HG02763 (cell line): ENCODE data around the gene REN.

Experiments
- ATAC-seq: cut with Tn5 transposase; IDR thresholded peaks from one replicate; pipeline ENCODE4 v1.9.1; 2021; ENCODE audit warnings: mild to moderate bottlenecking, moderate library complexity; ENCODE audit not compliant: unreplicated experiment

REN gene

DNA sequence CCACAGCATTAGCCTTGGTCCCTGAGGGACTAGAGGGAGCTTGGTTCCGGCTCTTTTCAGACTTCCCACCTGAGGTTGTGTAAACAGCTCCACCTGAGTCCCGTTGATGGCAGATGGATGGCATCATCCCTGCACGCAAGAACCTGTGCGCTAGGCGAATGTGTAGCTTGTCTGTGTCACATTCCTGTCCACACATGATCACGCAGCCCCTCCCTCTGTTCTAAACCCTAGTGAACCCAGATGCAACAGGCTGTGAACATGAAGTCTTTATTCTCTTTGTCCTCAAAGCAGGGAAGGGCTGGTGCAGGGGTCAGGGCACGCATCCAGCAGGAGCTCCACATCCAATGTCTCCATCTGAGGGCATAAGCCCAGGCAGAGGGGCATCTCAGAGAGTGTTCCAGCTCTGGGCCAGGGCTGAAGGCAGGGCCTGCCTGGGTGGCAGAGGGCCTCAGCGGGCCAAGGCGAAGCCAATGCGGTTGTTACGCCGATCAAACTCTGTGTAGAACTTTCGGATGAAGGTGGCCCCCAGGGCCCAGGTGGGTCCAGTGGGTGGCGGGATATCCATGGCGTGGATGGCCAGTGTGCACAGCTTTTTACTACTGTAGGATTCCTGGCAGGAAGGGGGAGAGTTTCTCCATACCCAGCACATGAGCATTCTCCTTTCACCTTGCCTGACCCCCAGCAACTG is 11.4 kb downstream of the REN start:
- ATAC-seq: no peak

DNA sequence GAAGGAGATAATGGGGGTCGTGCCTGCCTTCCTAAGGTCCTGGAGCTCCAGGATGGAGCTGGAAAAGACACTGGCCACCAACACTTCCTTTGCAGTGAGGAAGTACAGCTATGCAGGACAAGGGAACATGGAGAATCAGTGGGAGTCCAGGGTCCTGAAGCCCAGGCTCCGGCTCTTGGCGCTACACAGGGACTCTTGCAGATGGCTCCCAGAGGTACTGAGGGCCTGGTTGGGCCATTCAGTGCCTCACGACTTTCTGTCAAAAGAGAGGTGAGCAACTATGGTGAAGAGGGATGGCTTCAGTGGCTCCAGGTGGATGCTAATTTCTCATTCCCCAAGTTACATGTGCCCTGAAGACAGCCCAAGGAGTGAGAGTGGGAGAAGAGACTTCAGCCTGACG is 12.5 kb downstream of the REN start:
- ATAC-seq: no peak

DNA sequence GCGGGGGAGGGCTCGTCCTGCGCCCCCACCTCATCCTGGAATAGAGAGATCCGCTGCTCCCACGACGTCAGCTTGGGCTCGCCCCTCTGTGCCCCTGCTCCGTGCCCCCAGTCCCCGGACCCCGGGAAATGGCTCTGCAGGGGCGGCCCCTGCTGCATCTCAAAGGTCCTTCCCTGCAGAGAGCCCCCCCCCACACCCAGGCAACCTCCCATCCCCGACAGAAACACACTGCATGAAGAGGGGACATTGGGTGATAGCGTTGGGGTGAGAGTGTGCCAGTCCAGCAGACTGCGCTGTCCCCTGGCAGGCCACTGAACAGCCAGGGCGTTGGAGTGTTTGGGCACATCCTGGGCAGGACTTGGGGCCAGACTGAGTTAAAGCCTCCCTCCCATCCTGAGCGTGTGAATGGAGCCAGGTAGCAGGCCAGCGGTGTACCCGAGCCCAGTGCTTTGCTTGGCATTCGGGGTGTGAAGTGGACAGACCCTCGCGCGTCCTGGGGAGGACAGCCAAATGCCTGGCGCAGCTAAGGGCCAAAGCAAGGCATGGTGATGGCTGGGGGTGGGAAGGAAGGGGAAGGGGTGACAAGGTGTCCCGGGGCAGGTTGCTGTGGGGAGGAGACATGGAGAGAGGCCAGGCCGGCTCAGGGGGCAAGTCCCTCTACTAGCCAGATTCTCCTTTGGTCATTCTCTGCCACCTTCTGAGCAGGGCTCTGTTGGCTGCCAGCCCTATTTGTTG is 13.7 kb downstream of the REN start:
- ATAC-seq: no peak

DNA sequence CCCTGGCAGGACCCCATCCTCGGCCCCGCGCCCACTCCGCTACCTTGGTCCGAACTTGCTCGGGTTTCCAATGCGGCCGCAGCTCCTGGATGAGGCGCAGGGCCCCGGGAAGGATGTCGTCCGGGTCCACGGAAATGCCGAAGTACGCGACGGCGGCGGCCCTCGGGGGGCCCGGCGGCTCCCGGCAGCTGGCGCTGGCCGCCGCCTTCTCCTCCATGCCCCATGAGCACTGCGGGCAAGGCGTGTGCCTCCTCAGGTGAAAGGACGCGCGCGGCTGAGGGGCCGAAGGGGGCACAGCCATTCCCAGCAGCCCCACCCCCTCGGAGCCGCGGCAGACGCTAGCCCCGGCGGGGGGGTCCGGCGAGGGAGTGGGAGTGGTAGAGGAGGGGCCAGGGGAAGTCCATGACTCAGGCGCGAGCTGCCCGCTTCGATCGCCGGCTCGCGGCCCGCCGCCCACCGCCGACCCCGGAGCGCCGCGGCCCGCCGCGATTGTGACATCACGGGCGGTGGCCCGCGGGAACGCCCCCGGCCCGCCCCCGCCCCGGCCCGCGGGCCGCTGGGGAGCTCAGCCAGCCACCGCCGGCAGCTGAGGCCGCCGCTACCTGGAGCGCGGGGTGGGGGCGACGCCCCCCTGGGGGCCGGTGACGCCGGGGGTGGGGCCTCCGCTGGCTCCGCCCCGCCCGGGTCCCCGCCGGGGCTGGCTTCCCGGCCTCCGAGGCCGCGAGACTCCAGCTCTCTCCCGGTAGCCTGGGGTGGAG is 14.4 kb downstream of the REN start, which contains the start of gene ETNK2:
ETNK2 (minus strand) TSS at position 493 of the 758 bp plus-strand sequence; CDS start at position 301, 192 bp downstream.
- no peak for ATAC-seq

DNA sequence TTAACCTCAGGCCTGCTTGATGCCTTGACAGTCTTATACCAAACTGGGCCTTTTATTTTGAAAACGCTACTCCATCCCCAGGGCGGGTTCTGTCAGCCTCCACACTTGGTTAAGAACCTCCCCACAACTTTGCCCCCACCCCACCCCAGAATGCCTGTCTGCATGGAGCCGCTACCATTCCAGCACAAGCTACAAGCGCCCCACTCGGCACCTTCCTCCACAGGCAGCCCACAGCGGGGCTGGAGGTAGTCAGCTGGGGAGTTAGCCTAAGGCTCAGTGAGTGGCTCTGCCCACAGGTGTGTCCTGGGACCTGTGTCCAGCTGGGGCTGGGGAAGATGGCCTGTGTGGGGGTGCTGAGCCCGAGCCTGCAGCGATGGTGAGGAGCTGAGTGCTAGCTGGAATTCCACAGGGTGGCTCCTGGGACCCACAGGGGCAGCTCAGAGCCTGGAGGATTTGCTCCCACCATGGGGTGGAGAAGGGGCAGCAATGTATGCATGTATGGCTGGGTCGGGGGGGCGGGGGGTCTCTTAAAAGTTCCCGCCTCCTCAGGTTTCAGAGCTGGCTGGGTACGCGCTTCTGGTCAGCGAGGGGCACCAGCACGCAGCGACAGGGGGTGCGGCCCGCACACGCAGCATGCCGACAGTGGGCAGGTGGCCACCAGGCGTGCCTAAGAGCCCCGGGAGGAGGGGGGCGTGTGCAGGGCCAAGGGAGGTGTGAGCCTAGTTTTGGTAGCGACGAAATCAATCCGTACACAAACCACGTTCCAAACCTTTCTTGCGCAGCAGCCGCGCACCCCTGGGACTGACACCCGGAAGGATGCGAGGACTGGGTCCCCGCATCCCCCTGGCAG is 15.2 kb downstream of the REN start:
- no peak for ATAC-seq

DNA sequence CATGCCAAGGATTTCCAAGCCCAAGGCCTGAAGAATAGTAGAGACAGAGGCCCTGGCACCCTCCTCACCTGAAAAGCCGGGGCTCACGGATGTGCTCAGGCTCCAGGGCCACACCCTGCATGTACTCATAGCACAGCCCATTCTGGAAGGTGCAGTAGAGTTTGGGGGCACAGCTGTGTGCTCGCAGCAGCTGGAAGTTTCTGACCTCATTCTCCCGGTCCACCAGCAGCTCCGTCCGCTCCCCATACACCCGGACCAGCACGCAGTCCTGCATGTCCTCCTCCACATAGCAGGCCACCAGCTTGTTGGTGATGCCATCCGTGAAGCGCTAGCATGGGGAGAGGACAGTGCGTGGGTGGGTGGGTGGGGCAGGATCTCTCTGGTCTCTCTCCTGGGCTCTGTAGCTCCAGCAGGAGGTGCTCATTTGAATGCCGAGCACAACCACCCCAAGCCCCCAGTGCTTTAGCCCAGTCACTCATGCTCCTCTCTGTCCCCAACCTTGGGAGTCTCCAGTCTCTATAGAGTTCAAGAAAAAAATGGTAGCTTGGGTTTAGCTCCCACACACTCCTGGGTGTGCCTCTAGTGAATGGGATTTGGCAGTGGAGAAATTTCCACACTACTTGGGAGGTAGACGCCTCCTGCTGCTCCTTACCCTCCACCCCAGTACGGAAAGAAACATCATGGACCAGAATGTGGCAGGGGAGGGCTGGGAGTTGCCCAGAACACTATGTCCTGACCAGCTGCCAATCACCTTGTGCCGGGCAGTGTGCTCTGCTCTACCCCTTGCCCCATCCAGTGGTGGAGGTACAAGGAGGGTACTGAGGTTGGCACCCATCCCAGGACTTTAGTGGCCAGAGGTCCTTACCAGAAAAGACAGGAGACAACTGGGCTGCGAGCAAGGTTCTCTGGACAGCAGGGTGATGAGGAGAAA is 16.2 kb downstream of the REN start:
- no peak for ATAC-seq

DNA sequence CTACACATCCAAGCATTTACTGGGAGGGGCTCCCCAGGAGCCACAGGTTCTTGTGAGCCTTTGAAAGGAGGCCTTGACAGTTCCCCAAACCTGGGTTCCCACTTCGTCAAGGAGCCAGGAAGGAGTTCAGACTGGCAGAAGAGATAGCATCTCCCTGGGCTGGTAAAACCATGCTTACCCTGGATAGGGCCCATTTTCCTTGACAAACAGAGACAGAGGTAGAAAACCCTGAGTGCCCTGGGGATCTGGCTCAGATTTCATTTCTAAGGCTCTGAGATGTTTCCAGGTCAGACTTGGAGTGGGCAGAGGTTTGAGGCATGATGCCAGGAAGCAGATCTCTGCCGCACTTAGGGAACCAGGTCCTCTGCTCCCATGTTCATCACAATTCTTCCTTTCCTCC is 17.0 kb downstream of the REN start:
- ATAC-seq: no peak

DNA sequence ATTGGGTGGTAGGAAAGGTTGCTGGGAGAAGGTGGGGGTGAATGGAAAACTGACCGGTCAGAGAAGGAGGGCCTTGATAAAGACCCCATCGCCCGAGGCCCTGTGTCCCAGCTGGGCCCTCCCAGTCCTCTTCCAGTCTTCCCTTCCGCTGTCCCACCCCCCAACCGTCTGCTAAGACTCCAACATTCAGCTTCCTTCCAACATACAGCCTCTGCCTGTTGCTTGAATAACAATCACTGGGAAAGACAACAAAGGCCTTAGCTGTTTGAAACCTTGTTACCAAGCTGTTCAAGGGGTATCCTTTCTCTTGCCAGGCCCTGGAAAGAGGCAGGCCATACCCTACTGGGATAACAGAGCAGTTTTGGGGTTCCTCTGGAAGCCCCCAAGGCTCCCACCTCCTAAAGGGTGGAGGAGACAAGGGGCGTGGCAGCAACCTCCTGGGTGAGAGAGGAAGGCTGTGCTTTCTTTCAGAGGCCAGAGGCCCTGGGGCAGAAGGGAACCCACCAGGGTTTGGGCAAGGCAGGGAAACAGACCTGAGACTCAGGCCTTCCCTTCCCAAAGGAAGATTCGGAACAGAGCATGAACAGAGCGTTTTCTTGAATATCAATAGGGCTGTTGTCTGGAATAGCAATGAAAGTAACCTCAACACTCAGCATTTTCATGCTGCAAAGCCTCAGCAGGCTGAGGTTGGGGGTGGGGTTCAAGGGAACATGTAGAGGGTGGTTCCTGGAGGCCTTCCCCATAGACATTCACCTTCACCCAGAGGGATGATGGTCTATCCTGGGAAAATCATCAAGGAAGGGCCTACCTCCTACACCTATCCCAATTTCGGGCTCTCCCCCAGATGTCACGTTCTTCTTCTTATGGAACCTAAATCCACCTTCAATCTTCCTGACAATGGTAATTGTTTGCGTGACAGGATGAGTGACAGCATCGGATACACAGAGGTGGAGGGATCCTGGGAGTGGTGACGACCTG is 18.4 kb downstream of the REN start:
- ATAC-seq: no peak

DNA sequence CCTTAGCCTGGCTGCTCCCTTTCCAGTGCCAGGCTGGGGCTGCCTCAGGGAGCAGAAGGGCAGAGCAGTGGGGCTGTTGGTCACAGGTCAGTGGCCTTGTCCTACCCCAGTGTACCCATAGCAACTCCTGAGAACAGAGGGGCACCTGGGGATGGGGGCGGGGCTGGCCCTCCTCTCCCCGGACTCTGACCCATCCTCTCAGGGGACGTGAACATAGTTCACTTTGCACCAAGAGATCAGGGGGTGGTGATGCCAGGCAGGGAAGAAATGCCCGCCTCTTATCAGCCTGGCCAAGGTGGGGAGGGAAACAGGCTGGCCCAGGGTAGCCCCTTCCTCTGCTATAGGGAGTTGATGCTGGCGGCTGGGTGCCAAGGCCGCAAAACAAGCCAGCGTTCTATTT is 19.2 kb downstream of the REN start:
- ATAC-seq: no peak

DNA sequence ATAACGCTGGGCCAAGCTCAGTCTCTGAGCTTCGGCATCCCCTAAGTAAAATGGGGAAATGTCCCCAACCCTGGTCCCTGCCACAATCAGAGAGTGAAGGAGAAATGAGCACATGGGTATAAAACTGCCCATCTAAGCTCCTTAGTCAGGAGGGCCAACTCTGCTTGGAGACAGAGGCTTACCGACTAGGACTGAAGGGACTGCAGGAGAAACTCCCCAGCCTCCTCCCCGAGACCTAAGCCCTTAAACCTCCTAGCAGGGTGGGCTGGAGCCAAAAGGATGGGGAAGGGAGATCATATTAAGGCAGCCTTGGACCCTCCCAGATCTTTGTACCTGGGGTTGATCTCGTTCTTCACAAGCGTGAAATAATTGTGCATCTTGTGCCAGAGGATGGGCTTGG is 19.8 kb downstream of the REN start:
- ATAC-seq: no peak

DNA sequence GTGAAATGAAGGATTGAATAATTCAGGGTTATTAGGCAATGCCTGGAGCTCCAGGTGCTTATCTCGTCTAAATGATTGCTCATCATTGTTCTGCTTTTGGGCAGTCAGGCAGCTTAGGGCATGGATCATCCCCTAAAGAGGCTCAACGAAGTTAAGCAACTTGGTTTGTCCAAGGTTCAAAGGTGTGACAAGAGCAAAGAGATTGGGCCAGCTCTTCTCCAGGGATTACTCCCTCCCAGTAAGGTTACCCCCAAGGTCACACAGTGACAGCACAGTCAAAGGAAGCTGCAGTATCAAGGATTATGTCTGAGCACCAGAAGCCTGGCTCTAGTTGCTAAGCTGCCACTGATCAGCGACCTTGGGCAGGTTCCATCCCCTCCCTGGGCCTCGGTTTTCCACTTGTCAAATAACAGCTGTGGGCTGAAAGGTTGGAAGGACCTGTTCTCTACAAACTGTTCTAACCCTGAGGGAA is 21.1 kb downstream of the REN start:
- no peak for ATAC-seq

DNA sequence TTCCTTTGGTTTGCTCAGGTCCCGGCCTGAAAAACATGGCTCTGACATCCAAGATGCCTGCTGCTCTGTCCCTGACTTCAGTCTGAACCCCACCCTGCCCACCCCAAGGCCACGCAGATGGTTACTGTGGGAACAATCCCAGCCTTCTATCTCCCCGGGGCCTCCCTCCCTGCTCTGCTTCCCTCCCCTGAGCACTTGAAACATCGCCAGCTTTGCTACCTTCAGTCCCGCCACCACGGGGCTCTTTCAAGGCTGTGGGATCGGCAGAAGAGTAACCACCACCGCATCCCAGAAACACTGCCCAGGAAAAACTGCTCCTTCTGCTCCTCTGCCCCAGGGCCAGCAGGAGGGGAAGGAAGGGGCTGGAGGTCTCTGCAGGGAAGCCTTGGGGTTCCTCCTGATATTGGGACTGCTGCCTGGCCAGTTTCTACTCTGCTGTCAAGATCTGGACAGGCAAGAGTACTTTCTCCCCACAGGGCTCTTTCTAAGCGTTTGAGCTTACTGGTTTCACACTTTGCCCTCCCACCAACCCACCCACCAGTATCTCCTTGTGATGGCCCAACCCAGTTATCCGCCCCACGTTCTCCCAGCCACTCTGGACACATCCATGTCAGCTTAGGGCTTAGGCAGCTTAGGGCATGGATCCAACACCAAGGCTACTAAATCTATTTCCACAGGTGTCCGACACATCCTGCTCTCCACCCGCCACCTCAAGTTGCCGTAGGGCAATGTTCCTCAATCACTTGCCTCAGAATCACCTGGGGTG is 22.7 kb downstream of the REN start:
- no peak for ATAC-seq

DNA sequence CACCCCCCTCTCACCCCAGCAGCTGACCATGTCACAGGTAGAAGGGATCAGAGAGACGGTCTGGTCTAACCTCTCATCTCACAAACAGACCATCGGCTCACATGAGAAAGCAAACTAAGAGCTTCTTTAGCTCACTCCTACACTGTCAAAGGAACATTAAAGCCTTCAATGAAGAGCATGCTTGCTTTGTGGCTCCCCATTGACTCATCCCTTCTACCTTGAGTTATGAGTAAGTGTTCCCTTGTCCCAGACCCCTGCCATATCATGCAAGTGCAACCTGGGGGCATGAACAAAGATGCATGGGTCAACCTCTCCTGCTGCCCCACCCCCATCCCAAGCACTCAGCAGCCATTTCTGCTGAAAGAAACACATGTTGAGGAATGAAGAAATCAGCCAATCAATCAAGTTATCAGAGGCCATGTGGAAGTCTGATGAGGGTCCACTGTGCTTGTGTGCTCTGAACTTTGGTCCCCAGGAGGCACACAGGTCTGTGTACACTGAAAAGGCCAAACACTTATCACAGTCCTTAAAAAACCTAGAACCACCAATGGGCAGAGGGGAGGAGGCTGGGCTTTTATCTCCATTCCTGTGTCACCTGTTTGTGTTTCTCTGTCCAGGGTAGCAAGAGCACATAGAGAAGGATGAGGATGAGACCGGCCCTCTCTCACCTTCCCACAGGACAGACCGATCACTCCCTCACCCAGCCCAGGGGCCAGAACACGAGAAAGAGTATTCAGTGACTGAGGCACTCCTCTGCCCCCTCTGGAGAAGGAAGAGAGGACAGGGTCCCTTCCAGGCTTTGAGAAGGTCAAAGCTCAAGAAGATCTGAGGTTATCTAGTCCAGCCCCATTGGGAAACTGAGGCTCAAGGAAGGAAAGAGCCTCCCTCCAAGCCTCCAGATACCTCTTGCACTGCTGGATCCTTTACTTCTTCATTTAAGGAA is 23.8 kb downstream of the REN start:
- ATAC-seq: no peak

DNA sequence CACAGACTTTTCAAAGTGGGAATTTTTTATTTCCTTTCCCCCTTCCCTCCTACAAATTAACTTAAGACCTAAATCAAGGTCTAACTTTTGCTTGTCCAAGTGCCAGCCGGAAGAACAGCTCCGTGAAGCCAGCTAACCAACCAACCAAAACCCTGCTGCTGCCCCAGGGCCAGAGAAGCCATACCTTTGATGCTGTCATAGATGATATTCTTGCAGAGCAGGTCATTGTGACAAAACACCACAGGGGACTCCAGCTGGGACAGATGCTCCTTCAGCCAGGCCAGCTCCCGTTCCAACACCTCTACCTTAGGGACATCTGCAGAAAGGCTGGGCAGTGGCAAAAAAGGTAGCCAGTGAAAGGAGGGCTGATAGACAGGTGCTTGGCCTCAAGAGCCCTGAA is 25.0 kb downstream of the REN start:
- ATAC-seq: no peak

DNA sequence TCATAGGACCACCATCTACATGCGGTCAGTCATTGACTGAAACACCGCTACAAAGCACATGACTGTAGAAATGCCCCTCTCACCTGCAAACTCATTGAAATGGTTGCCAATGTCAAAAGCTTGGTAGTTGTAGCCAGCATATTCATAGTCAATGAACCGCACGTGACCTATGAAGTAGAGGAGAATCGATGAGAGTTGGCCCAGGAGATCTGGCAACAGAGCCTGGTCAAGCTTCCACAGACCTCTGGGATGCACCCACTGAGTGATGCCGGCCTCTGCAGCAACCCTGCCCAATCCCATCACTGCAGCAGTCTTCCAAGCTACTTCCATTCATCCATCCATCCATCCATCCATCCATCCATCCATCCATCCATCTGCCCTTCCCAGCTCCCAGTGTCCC is 26.2 kb downstream of the REN start:
- no peak for ATAC-seq

DNA sequence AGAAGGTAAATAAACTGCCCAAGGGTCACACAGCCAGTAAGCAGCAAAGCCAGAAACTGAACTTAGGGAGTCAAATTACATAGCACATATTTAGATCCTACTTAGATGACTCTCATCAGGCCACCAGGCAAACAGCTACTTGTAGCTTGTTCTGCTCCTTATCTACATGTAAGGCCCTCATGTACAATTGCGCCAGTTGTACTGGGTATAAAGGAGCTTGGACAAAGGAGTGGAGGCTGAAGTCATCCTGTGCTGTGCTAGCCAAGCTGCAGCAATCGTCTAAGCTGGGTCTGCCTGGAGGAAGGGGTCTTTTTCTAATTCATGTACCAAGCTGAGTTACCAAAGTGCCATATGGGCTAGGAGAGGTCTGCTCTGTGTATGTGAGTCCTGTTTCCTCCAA is 27.0 kb downstream of the REN start:
- no peak for ATAC-seq

DNA sequence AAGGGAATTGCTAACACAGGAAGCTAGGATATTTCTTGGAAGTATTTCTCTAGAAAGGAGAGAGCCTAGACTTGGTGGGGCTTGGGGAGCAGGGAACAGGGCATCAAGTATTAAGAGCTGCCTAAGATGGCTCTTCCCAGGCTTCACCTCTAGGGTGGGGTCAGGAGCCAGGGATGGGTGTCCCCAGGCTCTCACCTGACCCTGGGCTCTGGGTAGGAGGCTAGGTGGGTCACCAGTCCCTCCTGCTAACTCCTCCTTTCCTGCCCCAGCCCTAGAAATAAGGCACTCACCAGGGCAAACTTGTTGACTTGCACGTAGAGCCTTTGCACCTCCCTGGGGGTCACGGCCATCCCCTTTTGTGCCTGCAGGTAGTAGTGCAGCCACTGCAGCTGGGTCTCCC is 29.3 kb downstream of the REN start:
- ATAC-seq: no peak
